Measurements from ENCODE around the gene LPGAT1. TPM values are rescaled to one million over a fixed set of nuclear protein-coding genes. Genes with fewer than 3 reads are reported as not detected.

Gene LPGAT1
- total and polyA plus RNA-seq, 2 donors (not counting 3 experiments of a cell fraction or from before 2014, with no cell fraction given) = 6.1 to 46.0 TPM

DNA sequence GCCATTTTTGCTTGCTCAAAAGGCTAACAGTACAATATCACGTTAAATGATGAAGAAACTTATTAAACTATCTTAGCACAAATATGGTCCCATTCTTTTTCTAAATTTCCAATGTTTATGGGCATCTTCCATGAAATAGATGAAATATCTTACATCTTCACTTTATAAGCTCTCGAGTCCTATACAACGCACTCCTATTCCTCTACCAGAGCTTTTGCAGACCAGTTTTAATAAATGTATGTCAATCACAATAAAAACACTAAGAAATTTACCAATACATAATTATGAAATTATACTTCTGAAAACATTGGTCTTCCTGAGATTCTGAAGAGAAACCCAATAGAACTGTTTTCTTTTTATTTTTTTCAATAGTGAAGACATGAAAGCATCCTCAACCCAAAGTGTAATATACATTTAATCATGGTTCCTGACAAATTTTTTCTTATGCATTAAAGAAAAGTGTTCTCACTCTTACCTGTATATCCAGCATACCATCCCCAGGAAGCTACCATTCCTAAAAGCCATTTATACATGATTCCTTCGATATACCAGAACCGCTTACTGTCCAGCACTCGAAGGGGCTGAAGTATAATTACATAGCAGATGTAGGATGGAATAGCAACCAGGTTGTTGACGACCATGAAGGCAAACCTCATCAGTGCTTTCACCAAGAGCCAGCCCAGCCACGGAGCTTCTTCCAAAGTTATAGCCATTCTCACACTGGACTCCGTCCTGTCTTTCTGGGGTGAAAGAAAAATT, 1.8 kb downstream of the LPGAT1 start:
- no peaks in the 10 kb centered on the region for H3K27me3 ChIP-seq (ENCODE audit: control insufficient read depth in 2 of 2, insufficient read depth in 2 of 2, low read length in 2 of 2)
- no peak for TF ChIP-seq FOS (IDR thresholded peaks at IDR 0.05; ENCODE audit: borderline replicate concordance, insufficient read depth, low read length)
- TF ChIP-seq GATA2 (IDR thresholded peaks at IDR 0.05; ENCODE audit: insufficient read depth, insufficient read length, low read depth, low read length) = no peak
- TF ChIP-seq, protein P1, sequence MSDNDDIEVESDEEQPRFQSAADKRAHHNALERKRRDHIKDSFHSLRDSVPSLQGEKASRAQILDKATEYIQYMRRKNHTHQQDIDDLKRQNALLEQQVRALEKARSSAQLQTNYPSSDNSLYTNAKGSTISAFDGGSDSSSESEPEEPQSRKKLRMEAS (IDR thresholded peaks at IDR 0.05; ENCODE audit: insufficient read depth, insufficient read length) = no peak
- TF ChIP-seq POLR2AphosphoS5 (IDR thresholded peaks at IDR 0.05; ENCODE audit: insufficient read depth, low read depth, low read length) = no peak
- TF ChIP-seq EZH2 (IDR thresholded peaks at IDR 0.05; ENCODE audit: borderline replicate concordance, low read depth, low read length, severe bottlenecking) = no peak
- TF ChIP-seq MYC (IDR thresholded peaks at IDR 0.05; ENCODE audit: low read depth, low read length) = no peak
- no peak for TF ChIP-seq POLR2A (IDR thresholded peaks at IDR 0.05; ENCODE audit: low read depth, low read length)
- TF ChIP-seq, protein P2, sequence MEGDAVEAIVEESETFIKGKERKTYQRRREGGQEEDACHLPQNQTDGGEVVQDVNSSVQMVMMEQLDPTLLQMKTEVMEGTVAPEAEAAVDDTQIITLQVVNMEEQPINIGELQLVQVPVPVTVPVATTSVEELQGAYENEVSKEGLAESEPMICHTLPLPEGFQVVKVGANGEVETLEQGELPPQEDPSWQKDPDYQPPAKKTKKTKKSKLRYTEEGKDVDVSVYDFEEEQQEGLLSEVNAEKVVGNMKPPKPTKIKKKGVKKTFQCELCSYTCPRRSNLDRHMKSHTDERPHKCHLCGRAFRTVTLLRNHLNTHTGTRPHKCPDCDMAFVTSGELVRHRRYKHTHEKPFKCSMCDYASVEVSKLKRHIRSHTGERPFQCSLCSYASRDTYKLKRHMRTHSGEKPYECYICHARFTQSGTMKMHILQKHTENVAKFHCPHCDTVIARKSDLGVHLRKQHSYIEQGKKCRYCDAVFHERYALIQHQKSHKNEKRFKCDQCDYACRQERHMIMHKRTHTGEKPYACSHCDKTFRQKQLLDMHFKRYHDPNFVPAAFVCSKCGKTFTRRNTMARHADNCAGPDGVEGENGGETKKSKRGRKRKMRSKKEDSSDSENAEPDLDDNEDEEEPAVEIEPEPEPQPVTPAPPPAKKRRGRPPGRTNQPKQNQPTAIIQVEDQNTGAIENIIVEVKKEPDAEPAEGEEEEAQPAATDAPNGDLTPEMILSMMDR (IDR thresholded peaks at IDR 0.05; ENCODE audit: extremely low read depth in 1 of 2, insufficient read depth in 1 of 2, low read depth in 1 of 2, low read length in 2 of 2) = no peak
- no peak for TF ChIP-seq JUN (IDR thresholded peaks at IDR 0.05; ENCODE audit: borderline replicate concordance, insufficient read depth, insufficient read length, low read depth)
- FAIRE-seq = no peak
- no peaks in the 10 kb centered on the region for H3K9me1 ChIP-seq (replicated peaks; ENCODE audit: control insufficient read depth, extremely low read depth, insufficient read depth, low read length)
- no TSS peak for BruUV-seq (replicated peaks)
- POLR2A ChIA-PET = no interaction called here
- H3K4me3 ChIP-seq (replicated peaks in 1 of 3; ENCODE audit: insufficient read depth in 1 of 3, low read depth in 1 of 3, low read length in 3 of 3) = no peak overlapping the region
- peaks cover 7% of the 10 kb centered on the region for H3K79me2 ChIP-seq (ENCODE audit: control insufficient read depth, insufficient read depth, low read length)
- no peaks in the 10 kb centered on the region for H3K36me3 ChIP-seq (ENCODE audit: control insufficient read depth in 2 of 2, extremely low read depth in 1 of 2, insufficient read depth in 2 of 2, low read length in 2 of 2)
- H2AFZ ChIP-seq (ENCODE audit: low read depth, low read length) = no peak overlapping the region
- no peak overlapping the region for H3K27ac ChIP-seq (ENCODE audit: insufficient read depth, low read depth, low read length)
- intact Hi-C loops (cut with micrococcal nuclease) (no loop called here), dilution Hi-C loops (cut with MboI; ENCODE audit: extremely low pct_ligation_motif_present, low sequenced_read_pairs) (no loop called here)
- H4K20me1 ChIP-seq (replicated peaks; ENCODE audit: control insufficient read depth, extremely low read depth, insufficient read depth, low read length) = no peaks in the 10 kb centered on the region
- peak overlapping the region; percentile 57 for H3K4me2 ChIP-seq (ENCODE audit: insufficient read depth, low read length)
- no peak overlapping the region for H3K9ac ChIP-seq (replicated peaks; ENCODE audit: extremely low read depth, insufficient read depth, low read length)
- no peak for DNase-seq (ENCODE audit: low read depth, low spot score)
- CTCF ChIA-PET = interaction anchor here (0.9 to 2.1 kb wide), 4 partner anchors 130 to 627 kb away, joined by 3 to 14 read pairs (median 4); partner anchors contain the start of genes DTL and INTS7
- no peaks in the 10 kb centered on the region for H3K9me3 ChIP-seq (replicated peaks; ENCODE audit: control insufficient read depth, insufficient read depth, low read length)
- peaks cover 7% of the 10 kb centered on the region for H3K4me1 ChIP-seq (ENCODE audit: control insufficient read depth, extremely low read depth, insufficient read depth, low read length)
